OCI-LY3 (cell line): Measurements from ENCODE around the gene GOLGA5.
"Not testable (repeated sequence)": the region's sequence is repeated elsewhere in the genome, so short reads cannot be mapped to it uniquely, and the experiment has no call there.

Experiments
- H2AFZ ChIP-seq: fragments of 200-600, 300-600 bp; shearing (Covaris generic); 2 replicates; pipeline ENCODE4 v1.6.0; 2014; ENCODE audit warnings: antibody characterized with exemption, low read depth, low read length
- H3K27ac ChIP-seq: fragments of 200-600, 300-600 bp; sonication (generic); 2 replicates; pipeline ENCODE4 v1.5.1; 2014; ENCODE audit warnings: mild to moderate bottlenecking, low read length, moderate library complexity, mixed read lengths
- H3K27me3 ChIP-seq: fragments of 200-600, 300-600 bp; sonication (generic); 2 replicates; pipeline ENCODE4 v1.6.1; 2014; ENCODE audit warnings: low read depth, low read length, mixed read lengths
- H3K36me3 ChIP-seq: fragments of 200-600, 300-600 bp; sonication (generic); replicated peaks from 2 replicates; pipeline ENCODE3; 2014; ENCODE audit warnings: low read depth, low read length, mixed read lengths
- H3K4me1 ChIP-seq: fragments of 300-600, 200-600 bp; sonication (generic); 2 replicates; pipeline ENCODE4 v1.6.1; 2014; ENCODE audit warnings: low read length, mixed read lengths
- H3K4me2 ChIP-seq: fragments of 200-600, 300-600 bp; sonication (generic); 2 replicates; pipeline ENCODE4 v1.6.1; 2014; ENCODE audit warnings: low read length, mixed read lengths
- H3K4me3 ChIP-seq: fragments of 300-600, 200-600 bp; sonication (generic); 2 replicates; pipeline ENCODE4 v1.5.1; 2014; ENCODE audit warnings: antibody characterized with exemption, mild to moderate bottlenecking, low read length, moderate library complexity
- H3K79me2 ChIP-seq: fragments of 300-600, 200-600 bp; shearing (Covaris generic); 2 replicates; pipeline ENCODE4 v1.6.1; 2014; ENCODE audit warnings: mild to moderate bottlenecking, low read length, mixed read lengths
- H3K9ac ChIP-seq: fragments of 300-600, 200-600 bp; shearing (Covaris generic); 2 replicates; pipeline ENCODE4 v1.6.0; 2014; ENCODE audit warnings: mild to moderate bottlenecking, low read length, moderate library complexity
- H3K9me3 ChIP-seq: fragments of 200-600, 300-600 bp; shearing (Covaris generic); 2 replicates; pipeline ENCODE4 v1.6.1; 2014; ENCODE audit warnings: low read length, mixed read lengths; ENCODE audit not compliant: insufficient read depth
- H4K20me1 ChIP-seq: fragments of 200-600, 300-600 bp; sonication (generic); 2 replicates; pipeline ENCODE4 v1.6.1; 2016; ENCODE audit warnings: low read length, mixed read lengths; ENCODE audit not compliant: insufficient read depth
- EZH2phosphoT487 ChIP-seq: fragments of 200-600 bp; shearing (Covaris generic); IDR thresholded peaks from 2 replicates; pipeline ENCODE4 v1.6.1; 2018; ENCODE audit warnings: antibody characterized with exemption, mixed run types, low read depth
- TF ChIP-seq, protein P1 (sequence below): fragments of 200-600, 300-600 bp; sonication (generic); IDR thresholded peaks from 2 replicates; pipeline ENCODE4 v1.5.1; 2014; ENCODE audit warnings: antibody characterized with exemption, low read length, low read depth

GOLGA5 gene

GRCh38 chr14:92774572-92774971 is 19.5 kb upstream of the GOLGA5 start:
- H3K27ac ChIP-seq: no peak overlapping the region
- H3K27me3 ChIP-seq: peaks cover 43% of the 10 kb centered on the region
- H3K4me1 ChIP-seq: peaks cover 52% of the 10 kb centered on the region
- H4K20me1 ChIP-seq: no peaks in the 10 kb centered on the region
- no peaks in the 10 kb centered on the region for H3K79me2 ChIP-seq
- TF ChIP-seq, protein P1, sequence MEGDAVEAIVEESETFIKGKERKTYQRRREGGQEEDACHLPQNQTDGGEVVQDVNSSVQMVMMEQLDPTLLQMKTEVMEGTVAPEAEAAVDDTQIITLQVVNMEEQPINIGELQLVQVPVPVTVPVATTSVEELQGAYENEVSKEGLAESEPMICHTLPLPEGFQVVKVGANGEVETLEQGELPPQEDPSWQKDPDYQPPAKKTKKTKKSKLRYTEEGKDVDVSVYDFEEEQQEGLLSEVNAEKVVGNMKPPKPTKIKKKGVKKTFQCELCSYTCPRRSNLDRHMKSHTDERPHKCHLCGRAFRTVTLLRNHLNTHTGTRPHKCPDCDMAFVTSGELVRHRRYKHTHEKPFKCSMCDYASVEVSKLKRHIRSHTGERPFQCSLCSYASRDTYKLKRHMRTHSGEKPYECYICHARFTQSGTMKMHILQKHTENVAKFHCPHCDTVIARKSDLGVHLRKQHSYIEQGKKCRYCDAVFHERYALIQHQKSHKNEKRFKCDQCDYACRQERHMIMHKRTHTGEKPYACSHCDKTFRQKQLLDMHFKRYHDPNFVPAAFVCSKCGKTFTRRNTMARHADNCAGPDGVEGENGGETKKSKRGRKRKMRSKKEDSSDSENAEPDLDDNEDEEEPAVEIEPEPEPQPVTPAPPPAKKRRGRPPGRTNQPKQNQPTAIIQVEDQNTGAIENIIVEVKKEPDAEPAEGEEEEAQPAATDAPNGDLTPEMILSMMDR: no peak
- no peak for TF ChIP-seq EZH2phosphoT487
- no peak overlapping the region for H2AFZ ChIP-seq
- H3K4me3 ChIP-seq: no peak overlapping the region
- H3K9ac ChIP-seq: no peak overlapping the region
- no peaks in the 10 kb centered on the region for H3K9me3 ChIP-seq
- 0 out of 2 replicates have a peak overlapping the region, but pooled peaks have one; percentile 76 for H3K4me2 ChIP-seq
- no peaks in the 10 kb centered on the region for H3K36me3 ChIP-seq

GRCh38 chr14:92775292-92775691 is 18.8 kb upstream of the GOLGA5 start:
- not testable (repeated sequence) for H4K20me1 ChIP-seq, H3K79me2 ChIP-seq, H3K9me3 ChIP-seq, H2AFZ ChIP-seq, H3K4me3 ChIP-seq, H3K9ac ChIP-seq, H3K27ac ChIP-seq, H3K36me3 ChIP-seq
- Histone ChIP-seq H3K4me1 (peaks cover 51% of the 10 kb centered on the region), H3K27me3 (peaks cover 43% of the 10 kb centered on the region), H3K4me2 (peak overlapping the region; percentile 76)

- H3K27ac ChIP-seq, H3K4me3 ChIP-seq, H3K36me3 ChIP-seq, H3K9me3 ChIP-seq, H4K20me1 ChIP-seq, H3K9ac ChIP-seq, H2AFZ ChIP-seq, H3K79me2 ChIP-seq: not testable (repeated sequence)
- Histone ChIP-seq H3K27me3 (peaks cover 15% of the 10 kb centered on the region), H3K4me1 (peaks cover 45% of the 10 kb centered on the region), H3K4me2 (peak overlapping the region; percentile 49)
Measured at GRCh38 chr14:92778868-92779565, 15.1 kb upstream of the GOLGA5 start.

- Histone ChIP-seq H3K27ac (no peak overlapping the region), H3K9me3 (no peaks in the 10 kb centered on the region), H3K27me3 (peaks cover 13% of the 10 kb centered on the region), H3K4me2 (no peak overlapping the region), H3K79me2 (no peaks in the 10 kb centered on the region), H3K36me3 (no peaks in the 10 kb centered on the region), H4K20me1 (no peaks in the 10 kb centered on the region), H3K4me3 (no peak overlapping the region), H3K4me1 (peaks cover 32% of the 10 kb centered on the region), H2AFZ (no peak overlapping the region), H3K9ac (no peak overlapping the region)
- no peak for TF ChIP-seq EZH2phosphoT487
- TF ChIP-seq, protein P1: no peak
Measured at GRCh38 chr14:92780444-92781232, 13.5 kb upstream of the GOLGA5 start.

DNA sequence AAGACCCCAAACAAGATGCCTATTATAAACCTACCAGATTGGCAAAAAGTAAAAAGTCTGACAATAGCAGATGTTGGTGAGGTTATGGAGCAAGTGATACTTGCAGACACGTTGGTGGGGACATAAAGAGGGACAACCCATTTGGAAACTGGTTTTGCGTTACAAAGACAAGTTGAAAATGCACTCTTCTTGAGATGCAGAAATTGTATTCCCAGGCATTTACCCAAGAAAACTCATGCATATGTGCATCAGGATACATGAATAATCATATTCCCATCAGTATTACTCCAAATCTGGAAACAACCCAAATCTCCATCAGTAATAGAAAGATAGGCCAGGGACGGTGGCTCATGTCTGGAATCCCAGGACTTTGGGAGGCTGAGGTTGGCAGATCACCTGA is 12.8 kb upstream of the GOLGA5 start:
- TF ChIP-seq, protein P1: no peak

More for the DNA sequence above, 12.8 kb upstream of the GOLGA5 start:
- peaks cover 13% of the 10 kb centered on the region for H3K27me3 ChIP-seq
- H3K4me1 ChIP-seq: peaks cover 26% of the 10 kb centered on the region
- H3K9ac ChIP-seq: no peak overlapping the region
- no peaks in the 10 kb centered on the region for H4K20me1 ChIP-seq
- H3K4me3 ChIP-seq: no peak overlapping the region
- H2AFZ ChIP-seq: no peak overlapping the region
- H3K79me2 ChIP-seq: no peaks in the 10 kb centered on the region
- H3K4me2 ChIP-seq: no peak overlapping the region
- no peaks in the 10 kb centered on the region for H3K9me3 ChIP-seq
- H3K27ac ChIP-seq: no peak overlapping the region
- H3K36me3 ChIP-seq: no peaks in the 10 kb centered on the region
